Tibial nerve (tissue), 4 donors: ENCODE measurements around the gene KRTAP19-1.

ENCODE experiments used
- EP300 ChIP-seq, 2 donors: sonication (generic); formaldehyde crosslinking; IDR thresholded peaks; one replicate each; pipeline ENCODE4 v1.6.1; 2017; ENCODE audit warnings: antibody characterized with exemption in 2 of 2, mild to moderate bottlenecking in 1 of 2
- POLR2A ChIP-seq, 2 donors: fragments of 450-650 bp; IDR thresholded peaks; one replicate each; pipeline ENCODE4 v1.6.1; 2017; ENCODE audit warnings: antibody characterized with exemption in 2 of 2, mild to moderate bottlenecking in 2 of 2, moderate library complexity in 2 of 2
- TF ChIP-seq, protein P1 (sequence below), 5 experiments: fragments of 200-600 bp in 3 of 5; fragments of 450-650 bp in 2 of 5; sonication (generic) in 3 of 5; IDR thresholded peaks; one replicate each; pipeline ENCODE4 v1.5.1; 2016 to 2019; ENCODE audit warnings: antibody characterized with exemption in 5 of 5, mild to moderate bottlenecking in 3 of 5, moderate library complexity in 2 of 5

- TF ChIP-seq, protein P1, sequence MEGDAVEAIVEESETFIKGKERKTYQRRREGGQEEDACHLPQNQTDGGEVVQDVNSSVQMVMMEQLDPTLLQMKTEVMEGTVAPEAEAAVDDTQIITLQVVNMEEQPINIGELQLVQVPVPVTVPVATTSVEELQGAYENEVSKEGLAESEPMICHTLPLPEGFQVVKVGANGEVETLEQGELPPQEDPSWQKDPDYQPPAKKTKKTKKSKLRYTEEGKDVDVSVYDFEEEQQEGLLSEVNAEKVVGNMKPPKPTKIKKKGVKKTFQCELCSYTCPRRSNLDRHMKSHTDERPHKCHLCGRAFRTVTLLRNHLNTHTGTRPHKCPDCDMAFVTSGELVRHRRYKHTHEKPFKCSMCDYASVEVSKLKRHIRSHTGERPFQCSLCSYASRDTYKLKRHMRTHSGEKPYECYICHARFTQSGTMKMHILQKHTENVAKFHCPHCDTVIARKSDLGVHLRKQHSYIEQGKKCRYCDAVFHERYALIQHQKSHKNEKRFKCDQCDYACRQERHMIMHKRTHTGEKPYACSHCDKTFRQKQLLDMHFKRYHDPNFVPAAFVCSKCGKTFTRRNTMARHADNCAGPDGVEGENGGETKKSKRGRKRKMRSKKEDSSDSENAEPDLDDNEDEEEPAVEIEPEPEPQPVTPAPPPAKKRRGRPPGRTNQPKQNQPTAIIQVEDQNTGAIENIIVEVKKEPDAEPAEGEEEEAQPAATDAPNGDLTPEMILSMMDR (IDR thresholded peaks at IDR 0.05) = no peak
- no peak for TF ChIP-seq POLR2A (IDR thresholded peaks at IDR 0.05)
- TF ChIP-seq EP300 (IDR thresholded peaks at IDR 0.05) = no peak
Measured at GRCh38 chr21:30515681-30516080, 35.5 kb upstream of the KRTAP19-1 start.
